ENCODE data around the gene ACP3. TPM values are rescaled to one million over a fixed set of nuclear protein-coding genes. Genes with fewer than 3 reads are reported as not detected.

The ACP3 gene
- total RNA-seq, 1 donor from 2014 or later, result not detected

- Mint-ChIP-seq H3K4me1 (ENCODE audit: low read depth, unreplicated experiment) (peaks cover 2% of the 10 kb centered on the region), H3K4me3 (ENCODE audit: unreplicated experiment) (no peak overlapping the region), H3K27ac (ENCODE audit: unreplicated experiment) (no peak overlapping the region), H3K9me3 (ENCODE audit: unreplicated experiment) (no peaks in the 10 kb centered on the region), H3K27me3 (ENCODE audit: unreplicated experiment) (no peaks in the 10 kb centered on the region), H3K36me3 (ENCODE audit: unreplicated experiment) (no peaks in the 10 kb centered on the region)
- no peak for TF ChIP-seq CTCF (IDR thresholded peaks at IDR 0.05; ENCODE audit: partially characterized antibody, unreplicated experiment)
- DNase-seq, result no peak
Measured at GRCh38 chr3:132401255-132401654, 84.0 kb downstream of the ACP3 start.

GRCh38 chr3:132404276-132404675, 87.1 kb downstream of the ACP3 start:
- no peak for DNase-seq
- Mint-ChIP-seq H3K4me1 (ENCODE audit: low read depth, unreplicated experiment) (peaks cover 2% of the 10 kb centered on the region), H3K9me3 (ENCODE audit: unreplicated experiment) (no peaks in the 10 kb centered on the region), H3K4me3 (ENCODE audit: unreplicated experiment) (no peak overlapping the region), H3K36me3 (ENCODE audit: unreplicated experiment) (no peaks in the 10 kb centered on the region), H3K27me3 (ENCODE audit: unreplicated experiment) (no peaks in the 10 kb centered on the region), H3K27ac (ENCODE audit: unreplicated experiment) (no peak overlapping the region)
- no peak for TF ChIP-seq CTCF (IDR thresholded peaks at IDR 0.05; ENCODE audit: partially characterized antibody, unreplicated experiment)

- Mint-ChIP-seq H3K36me3 (ENCODE audit: unreplicated experiment) (no peaks in the 10 kb centered on the region), H3K4me1 (ENCODE audit: low read depth, unreplicated experiment) (peaks cover 2% of the 10 kb centered on the region), H3K9me3 (ENCODE audit: unreplicated experiment) (no peaks in the 10 kb centered on the region), H3K4me3 (ENCODE audit: unreplicated experiment) (no peak overlapping the region), H3K27ac (ENCODE audit: unreplicated experiment) (no peak overlapping the region), H3K27me3 (ENCODE audit: unreplicated experiment) (no peaks in the 10 kb centered on the region)
- no peak for TF ChIP-seq CTCF (IDR thresholded peaks at IDR 0.05; ENCODE audit: partially characterized antibody, unreplicated experiment)
- DNase-seq, result no peak
Measured at GRCh38 chr3:132405188-132405587, 88.0 kb downstream of the ACP3 start.

- Mint-ChIP-seq H3K4me3 (ENCODE audit: unreplicated experiment) (no peak overlapping the region), H3K27me3 (ENCODE audit: unreplicated experiment) (no peaks in the 10 kb centered on the region), H3K36me3 (ENCODE audit: unreplicated experiment) (no peaks in the 10 kb centered on the region), H3K4me1 (ENCODE audit: low read depth, unreplicated experiment) (peaks cover 2% of the 10 kb centered on the region), H3K27ac (ENCODE audit: unreplicated experiment) (no peak overlapping the region), H3K9me3 (ENCODE audit: unreplicated experiment) (no peaks in the 10 kb centered on the region)
- TF ChIP-seq CTCF (IDR thresholded peaks at IDR 0.05; ENCODE audit: partially characterized antibody, unreplicated experiment), result no peak
- no peak for DNase-seq
Measured at GRCh38 chr3:132405609-132406299, 88.5 kb downstream of the ACP3 start.

GRCh38 chr3:132406587-132406986, 89.4 kb downstream of the ACP3 start:
- Mint-ChIP-seq H3K4me3 (ENCODE audit: unreplicated experiment) (no peak overlapping the region), H3K4me1 (ENCODE audit: low read depth, unreplicated experiment) (peaks cover 2% of the 10 kb centered on the region), H3K36me3 (ENCODE audit: unreplicated experiment) (no peaks in the 10 kb centered on the region), H3K27ac (ENCODE audit: unreplicated experiment) (no peak overlapping the region), H3K9me3 (ENCODE audit: unreplicated experiment) (no peaks in the 10 kb centered on the region), H3K27me3 (ENCODE audit: unreplicated experiment) (peaks cover 2% of the 10 kb centered on the region)
- no peak for DNase-seq
- TF ChIP-seq CTCF (IDR thresholded peaks at IDR 0.05; ENCODE audit: partially characterized antibody, unreplicated experiment), result no peak
